HPDE6-E6E7 (cell line): ENCODE measurements around the gene LRRC8D.
A peak's percentile ranks its signal among the peaks of the same experiment; 100 is the strongest.

Experiments
- DNase-seq: peaks from one replicate; pipeline ENCODE4 v3.0.0; 2011; ENCODE audit warnings: missing footprints; ENCODE audit errors: extremely low spot score

LRRC8D gene

DNA sequence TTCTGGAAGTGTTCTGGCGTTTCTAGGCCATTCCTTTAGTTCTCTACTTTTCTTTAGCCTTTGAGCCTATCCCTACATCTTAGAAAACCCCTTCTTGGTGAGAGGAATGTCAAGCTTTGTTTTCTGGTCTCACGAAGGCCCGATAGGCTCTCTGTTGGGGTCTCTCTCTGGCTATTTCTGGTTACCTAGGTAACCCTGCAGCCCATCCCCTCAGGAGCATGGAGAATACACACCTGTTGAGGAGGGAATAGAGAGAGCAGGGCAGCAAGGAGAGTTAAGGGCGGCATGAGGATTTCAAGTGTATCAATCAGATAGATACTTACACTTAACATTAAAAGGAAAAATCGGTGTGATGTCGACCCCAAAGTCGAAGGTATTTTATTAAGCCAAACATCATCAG lies 45.7 kb downstream of the LRRC8D start:
- DNase-seq: no peak

DNA sequence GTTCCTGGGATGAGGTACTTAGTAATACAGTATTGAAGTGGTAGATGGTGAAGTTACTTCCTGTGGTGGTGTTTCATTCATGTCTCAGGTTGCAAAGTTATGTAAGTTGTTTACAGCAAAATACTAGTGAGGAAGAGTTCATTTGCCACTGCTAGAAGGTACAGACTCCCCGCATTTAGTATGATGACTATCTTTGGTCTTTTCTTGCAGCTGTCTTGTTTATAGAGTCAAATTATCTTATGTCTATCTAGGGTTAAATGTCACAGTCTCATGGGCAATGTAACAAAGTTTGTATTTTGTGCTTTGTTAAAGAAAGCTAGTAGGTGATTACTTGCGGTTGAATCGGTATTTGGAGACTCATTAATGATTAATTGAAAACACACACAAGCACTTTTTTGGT lies 50.2 kb downstream of the LRRC8D start:
- no peak for DNase-seq

DNA sequence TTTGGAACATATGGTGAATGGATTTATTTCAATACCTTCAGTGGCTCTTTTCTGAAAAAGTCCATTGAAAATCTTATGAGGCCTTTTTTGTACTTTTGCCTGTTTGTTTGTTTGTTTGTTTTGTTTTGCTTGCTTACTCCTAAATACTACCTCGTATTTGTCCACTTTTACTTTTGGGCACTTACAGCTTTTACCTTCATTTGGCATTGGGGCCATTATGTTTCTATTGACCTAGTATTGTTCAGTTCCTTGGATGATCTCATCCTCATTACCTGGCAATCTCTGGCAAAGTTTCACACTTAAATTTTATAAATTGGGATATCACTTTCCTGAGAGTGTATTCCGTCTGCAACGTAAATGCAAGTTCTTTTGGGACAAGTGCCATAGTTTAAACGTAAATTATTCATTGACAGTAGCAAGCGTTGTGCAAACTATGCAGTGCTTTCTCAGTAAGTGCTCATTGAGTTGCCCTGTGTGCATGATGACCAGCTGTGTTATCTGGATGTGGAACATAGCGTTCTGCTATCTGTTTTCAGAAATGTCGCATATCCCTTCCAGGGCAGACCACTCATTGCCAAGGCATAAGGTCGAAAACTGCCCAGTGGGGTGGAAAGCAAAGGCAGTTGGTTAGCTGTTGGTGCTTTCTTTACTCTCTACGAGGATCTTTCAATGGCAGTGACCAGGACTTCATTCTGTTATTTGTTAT lies 51.1 kb downstream of the LRRC8D start:
- DNase-seq: no peak

DNA sequence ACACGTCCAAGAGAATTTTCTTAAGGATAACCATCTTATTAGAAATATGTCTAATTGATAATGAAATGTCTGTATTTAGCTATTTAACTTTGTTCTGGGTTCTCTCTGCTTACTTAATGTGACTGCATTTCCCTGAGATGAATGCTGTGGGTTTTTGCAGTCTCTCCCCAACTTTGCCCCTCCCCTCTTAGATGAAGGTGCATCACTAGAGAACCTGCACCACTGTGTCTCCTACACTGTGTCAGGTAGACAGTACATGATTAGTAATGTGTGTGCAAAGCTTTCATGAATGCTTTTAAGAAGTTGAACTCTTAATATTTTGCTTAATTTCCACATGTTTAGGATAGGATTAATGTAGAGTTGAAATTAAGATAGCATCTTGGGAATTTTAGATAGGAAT lies 51.7 kb downstream of the LRRC8D start:
- DNase-seq: no peak

DNA sequence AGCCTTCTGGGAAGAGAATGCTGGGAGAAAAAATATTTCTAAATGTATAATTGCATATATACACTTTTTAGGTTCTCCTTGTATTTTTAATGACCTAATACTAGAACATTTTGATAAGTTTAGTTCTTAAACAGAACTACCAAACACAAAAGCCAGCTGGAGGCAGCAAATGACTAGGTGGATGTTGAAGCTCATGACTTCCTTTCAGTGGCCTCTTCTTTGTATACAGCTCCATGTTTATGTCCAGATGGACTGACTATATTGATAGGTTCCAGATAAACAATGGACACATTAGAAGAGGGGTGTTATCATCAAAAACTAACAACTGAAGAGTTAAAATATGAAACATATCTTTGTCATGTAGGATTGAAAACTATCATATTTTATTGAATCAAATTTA lies 52.5 kb downstream of the LRRC8D start:
- DNase-seq: no peak

DNA sequence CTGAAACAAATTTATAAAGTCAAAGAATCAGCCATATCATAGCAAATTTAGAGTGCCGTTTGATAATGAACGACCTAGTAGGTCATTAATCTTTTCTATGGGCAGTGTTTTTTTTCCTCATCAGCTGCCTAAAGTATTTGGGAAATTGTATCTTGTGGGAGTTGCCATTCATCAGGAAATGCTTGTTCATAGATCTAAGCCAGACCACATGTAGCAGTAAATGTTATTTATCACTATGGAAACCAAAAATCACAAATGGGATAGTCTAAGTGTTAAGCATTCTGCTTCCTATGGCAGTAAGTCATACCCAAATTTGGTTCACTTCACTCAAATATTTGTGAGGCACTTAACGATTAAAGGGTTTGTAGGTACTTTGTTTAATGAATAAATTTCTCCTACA lies 52.9 kb downstream of the LRRC8D start:
- no peak for DNase-seq

DNA sequence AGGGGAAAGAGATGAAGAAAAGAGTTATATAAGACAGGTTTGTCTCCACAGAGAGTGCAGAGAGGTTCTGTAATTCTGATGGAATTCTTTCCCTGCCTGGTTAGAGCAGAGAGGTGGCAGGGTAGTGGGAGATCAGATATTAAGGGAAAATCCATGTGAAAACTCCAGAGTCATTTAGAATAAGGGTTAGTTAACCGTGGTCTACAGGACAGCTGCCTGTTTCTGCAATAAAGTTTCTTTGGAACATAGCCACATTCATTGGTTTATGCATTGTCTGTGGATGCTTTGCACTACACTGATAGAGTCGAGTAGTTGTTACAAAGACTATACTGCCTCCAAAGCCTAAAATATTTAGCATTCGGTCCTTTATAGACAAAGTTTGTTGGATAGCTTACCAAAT lies 55.6 kb downstream of the LRRC8D start:
- no peak for DNase-seq

DNA sequence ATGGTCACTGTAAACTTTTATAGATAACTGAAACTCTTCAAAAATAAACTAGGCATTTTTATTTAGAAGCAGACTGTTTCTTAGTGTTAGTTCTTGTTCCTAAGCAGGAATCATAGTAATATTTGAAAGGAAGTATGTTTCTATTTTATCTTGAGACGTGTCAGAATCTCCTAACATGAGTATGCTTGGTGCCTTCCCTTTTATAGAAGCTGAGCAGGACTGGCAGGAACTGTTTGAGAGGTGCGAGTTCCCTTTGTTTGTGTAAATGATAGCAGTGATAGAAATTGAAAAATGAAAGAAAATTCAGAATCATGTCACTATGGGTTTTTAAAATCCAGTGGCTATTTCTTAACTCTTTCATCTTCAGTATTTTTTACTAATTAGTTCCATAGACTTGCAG lies 56.9 kb downstream of the LRRC8D start:
- no peak for DNase-seq

DNA sequence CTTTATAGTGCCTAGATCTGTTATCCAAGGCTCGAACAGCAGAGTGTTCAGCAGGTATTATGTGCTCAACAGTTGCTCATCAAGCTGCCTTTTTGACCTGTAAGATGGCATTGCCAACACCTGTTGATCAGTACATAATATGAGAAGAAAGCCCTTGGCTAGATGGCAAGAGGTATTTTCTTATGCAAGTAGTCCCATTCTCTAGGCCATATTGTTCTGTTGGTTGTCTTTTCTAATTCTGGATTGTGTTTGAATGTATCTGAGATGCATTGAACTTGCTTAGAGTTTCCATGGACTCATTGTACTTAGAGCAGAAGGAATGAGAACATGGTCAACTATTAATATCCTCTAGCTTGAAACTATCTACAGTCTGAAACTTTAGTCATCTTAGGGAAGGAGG lies 57.4 kb downstream of the LRRC8D start:
- DNase-seq: no peak

DNA sequence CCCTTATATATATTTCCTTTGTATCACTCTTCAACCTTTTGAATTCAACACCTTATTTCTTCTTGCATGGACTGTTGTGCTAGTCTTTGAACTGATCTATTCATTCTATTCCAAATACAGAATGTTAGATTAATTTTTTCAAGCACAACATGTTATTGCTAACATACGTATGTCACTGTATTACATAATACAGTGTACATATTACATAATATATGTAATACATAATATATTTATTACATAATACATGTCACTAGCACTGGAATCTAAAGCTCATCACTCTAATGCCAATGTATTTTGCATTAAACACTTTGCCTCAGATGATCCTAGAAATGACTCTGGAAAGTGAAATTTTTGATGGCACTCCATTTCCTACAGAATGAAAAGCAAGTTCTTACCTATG lies 59.8 kb downstream of the LRRC8D start:
- no peak for DNase-seq

DNA sequence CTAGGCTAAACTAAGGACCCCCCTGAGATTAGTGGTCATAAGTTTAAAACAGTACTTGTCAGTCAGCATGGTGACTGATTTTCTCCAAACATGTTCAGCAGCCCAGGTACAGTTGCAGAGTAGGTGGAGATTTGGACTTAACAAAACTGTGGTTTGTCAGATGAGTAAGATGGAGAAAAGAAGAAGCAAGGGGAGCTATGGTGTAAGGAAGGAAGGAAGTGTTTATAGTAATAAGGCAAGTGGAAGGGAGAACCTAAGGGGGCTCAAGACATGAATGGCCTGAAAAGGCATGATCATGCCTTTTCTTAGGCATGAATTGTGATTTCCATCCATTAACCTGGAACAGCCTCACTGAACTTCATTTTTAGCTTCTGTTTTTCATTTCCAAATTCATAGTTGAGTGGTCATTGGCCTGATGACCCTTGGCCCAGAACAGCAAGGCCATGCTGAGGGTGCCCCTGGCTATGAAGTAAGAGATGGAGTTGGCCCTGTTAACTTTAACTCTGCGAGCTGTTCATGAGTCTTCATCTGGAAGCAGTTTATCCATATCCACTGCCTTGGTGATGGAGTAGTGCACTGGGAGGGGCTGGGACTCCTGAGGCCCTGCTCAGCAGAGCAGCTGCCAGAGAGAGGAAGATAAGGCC lies 60.7 kb downstream of the LRRC8D start:
- DNase-seq: no peak

DNA sequence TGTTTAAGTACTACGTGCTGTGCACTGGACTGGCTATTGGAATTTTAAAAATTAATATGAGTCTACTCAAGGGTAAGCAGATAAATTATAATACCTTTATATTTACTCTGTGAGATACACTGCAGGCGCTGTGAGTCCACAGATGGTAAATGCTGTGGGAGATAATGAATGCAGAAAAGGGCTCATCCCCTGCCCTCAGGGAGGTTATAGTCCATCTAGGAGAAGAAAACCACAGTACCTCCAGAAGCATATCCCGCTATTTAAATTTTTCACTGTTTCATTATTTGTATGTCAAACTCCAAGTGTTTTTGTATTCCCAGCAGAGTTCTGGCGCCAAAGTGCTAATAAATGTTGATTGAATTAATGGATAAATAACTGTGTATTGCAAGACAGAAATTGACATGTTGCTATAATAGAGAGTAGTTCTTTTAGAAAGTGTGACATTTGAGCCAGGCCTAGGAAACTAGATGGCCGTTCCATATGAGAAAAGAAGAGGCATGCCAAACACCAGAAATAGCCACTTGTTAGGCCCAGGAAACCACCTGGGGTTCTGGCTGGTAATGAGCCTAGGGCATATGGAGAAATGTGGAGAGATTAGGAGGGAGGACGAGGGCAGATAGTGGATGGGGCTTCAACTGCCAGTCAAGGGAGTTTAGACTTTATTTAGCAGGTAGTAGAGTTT lies 61.7 kb downstream of the LRRC8D start:
- DNase-seq: no peak

DNA sequence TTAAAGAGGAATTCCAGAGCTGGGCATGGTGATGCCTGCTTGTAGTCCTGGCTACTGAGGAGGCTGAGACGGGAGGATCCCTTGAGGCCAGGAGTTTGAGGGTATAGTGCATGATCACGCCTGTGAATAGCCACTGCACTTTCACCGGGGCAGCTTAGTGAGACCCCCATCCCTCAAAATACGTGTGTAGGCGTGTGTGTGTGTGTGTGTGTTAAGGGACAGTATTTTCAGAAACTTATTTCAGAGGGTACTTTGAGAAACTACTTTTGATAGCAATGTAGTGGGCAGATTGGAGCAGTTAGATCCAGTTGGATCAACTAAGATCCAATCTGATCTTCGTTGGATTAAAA lies 62.2 kb downstream of the LRRC8D start:
- DNase-seq: no peak

DNA sequence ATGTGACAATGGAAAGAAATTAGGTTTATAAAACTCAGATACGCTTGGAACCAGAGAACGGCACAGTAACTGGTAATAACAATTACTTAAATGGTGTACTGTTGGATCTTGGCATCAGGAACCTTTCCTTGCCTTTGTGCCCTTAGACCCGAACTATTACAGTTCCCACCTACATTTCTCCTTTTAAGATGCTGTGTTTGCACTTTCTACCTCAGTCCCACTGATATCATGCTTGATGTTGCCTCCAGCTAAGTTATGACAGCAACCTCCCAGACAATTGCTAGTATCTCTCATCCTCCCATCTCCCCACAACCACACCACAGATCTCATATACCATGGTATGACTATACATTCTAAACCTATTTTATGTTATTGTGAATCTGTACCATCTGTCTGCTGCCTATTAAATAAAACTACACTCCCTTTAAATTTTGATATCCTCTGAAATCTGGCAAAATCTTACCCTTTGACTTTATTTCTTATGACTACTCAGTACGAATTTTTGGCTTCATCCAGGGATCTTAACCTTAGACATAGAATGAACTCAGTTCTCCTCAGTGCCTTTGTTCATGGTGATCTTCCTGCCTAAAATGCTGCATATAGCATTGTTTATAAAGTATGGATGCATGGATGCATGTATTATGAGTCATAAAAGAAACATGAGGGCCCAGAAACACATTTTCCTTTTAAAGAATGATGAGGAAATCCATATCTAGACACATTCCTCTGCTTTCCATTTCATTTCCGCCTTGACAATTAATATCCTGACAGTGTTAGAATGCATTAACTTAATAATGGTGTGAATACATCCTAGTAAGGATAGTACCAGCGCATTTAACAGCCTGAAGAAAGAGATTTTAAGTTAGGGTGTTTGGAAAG lies 64.1 kb downstream of the LRRC8D start:
- DNase-seq: peak; percentile 34

DNA sequence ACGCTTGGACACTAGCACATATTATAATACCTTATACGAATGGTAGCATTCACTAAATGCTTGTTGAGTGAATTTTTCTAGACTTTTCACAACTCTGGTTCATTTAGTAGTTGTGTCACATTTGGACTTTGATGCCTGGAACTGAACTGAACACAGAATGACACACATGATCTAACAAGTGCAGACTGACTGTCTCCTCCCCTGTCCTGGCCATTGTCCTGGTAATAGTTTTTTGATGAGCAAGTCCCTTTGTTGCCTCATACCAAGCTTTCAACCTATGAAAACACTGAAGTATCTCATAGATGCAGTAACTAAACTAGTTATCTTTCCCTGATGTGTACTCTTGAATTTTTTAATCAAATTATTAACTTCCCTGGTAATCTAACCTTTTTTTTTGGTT lies 66.4 kb downstream of the LRRC8D start:
- peak; percentile 32 for DNase-seq

DNA sequence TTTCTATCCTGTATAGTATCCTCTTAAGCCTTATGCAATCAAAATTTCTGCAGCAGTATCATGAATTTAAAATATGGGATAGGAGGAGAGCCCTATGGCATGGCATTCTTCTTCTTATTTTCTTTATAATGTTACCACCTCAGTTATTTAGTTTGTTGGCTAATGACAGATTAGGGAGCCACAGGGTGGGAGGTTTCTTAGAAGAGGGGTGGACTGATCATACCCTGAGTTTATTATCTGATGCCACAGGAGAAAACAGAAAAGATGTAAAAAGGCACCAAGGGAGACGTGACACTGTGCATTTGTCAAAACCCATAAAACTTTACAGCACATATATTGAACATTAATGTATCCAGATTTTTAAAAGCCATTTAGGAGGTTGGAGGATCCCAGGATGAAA lies 66.9 kb downstream of the LRRC8D start:
- no peak for DNase-seq

DNA sequence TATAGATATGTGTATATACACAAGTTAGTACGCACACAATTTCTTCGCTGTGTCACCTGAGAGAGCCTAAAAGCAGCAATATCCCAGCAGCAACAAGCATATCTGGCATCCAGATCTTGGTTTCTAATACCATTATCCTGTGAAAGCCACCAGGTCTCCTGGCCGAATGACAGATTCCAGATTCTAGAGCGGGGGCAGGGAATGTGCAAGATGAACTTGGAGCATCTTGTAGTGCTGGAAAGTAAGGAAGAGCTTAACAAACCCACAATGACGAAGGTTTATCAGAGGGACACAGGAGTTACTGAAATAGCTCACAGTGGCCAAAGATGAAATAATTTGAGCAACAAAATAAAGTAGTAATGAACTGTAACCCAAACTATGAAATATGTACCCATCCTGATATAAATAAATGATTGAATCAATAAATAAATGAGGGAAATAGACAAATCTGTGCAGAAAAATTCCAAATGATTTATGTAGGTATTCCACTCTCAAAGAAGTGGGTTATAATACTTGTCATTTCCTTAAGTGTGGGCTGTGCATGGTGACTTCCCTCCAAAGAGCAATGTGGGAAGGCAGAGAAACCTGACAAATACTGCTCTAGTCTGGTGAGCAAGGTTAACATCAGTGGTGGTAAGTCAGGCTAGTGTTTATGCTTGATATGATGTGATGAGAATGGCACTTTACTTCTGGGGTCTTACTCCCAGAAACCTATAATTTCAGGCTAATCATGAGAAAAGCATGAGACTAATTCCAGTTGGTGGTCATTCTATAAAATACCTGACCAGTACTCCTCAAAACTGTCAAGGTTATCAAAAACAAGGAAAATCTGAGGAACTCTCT lies 67.9 kb downstream of the LRRC8D start:
- no peak for DNase-seq

DNA sequence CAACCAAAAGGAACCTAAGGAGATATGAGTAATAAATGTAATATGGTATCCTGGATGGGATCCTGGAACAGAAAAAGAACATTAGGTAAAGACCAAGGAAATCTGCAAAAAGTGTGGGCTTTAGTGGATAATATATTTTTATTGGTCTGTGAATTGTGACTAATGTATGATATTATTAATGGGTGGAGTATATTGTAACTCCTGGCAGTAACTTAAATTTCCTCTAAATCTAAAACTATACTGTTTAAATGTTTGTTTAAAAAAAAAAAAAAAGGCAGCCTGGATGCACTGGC lies 68.4 kb downstream of the LRRC8D start:
- no peak for DNase-seq

DNA sequence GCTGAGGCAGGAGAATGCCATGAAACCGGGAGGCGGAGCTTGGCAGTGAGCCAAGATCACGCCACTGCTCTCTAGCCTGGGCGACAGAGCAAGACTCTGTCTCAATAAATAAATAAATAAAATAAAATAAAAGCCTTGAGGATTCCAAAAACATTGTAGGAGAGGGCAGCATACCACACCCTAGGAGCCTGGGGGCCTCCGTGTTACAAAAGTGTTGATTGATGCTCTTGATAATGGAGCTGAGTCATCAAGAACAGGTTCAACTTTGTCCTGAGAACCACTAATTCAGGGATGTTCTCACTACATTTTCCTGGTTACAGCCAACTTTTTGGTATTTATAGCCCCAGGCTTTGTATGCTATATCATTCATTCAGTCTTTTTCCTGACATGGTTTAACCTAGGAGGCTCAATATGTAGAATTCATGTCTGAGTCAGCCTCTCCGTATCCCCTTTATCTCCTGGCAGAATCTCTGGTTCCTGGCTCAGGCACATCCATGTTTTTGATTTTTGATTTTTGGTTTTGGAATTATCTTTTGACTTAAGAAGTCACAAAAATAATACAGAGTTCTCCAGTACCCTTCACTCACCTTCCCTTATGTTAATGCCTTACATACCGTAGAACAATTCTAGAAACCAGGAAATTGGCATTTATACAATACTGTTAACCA lies 69.4 kb downstream of the LRRC8D start:
- peak; percentile 72 for DNase-seq

DNA sequence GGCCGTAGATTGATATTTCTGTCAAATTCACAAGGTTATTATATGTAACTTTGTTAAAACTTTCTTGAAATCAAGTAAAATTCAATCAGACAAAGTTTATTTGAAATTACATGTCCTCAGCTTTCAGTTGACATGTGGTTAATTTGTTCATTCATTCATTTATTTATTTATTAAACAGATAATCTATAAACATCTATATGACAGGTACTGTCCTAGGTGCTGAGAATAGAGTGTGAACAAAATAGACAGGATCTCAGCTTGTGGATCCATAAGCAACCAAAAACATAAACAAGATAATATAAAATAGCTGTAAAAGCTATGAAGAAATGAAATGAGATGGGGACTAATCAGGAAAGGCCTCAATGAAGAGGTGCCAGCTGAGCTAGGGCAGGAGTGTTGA lies 72.0 kb downstream of the LRRC8D start:
- no peak for DNase-seq
